ENCODE results near the gene ARHGEF28.

Gene ARHGEF28

GRCh38 chr5:73962801-73963425 is 336.9 kb downstream of the ARHGEF28 start:
- DNase-seq (ENCODE audit: low read depth): no peak

GRCh38 chr5:73964352-73964865 is 338.4 kb downstream of the ARHGEF28 start:
- DNase-seq (ENCODE audit: low read depth): no peak

GRCh38 chr5:73966451-73966850 is 340.5 kb downstream of the ARHGEF28 start:
- no peak for DNase-seq (ENCODE audit: low read depth)

DNA sequence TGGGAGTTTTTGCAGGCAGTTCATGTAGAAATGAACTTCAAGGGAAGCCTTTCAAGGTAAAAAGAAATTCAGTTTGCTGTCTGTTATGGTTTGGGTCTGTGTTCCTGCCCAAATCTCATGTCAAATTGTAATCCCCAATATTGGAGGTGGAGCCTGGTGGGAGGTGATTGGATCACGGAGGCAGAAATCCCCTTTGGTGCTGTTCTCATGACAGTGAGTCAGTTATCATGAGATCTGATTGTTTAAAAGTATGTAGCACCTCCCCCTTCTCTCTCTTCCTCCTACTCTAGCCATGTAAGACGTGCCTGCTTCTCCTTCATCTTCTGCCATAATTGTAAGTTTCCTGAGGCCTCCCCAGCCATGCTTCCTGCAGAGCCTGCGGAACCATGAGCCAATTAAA is 341.4 kb downstream of the ARHGEF28 start:
- no peak for DNase-seq (ENCODE audit: low read depth)

GRCh38 chr5:73968246-73968645 is 342.2 kb downstream of the ARHGEF28 start:
- no peak for DNase-seq (ENCODE audit: low read depth)

DNA sequence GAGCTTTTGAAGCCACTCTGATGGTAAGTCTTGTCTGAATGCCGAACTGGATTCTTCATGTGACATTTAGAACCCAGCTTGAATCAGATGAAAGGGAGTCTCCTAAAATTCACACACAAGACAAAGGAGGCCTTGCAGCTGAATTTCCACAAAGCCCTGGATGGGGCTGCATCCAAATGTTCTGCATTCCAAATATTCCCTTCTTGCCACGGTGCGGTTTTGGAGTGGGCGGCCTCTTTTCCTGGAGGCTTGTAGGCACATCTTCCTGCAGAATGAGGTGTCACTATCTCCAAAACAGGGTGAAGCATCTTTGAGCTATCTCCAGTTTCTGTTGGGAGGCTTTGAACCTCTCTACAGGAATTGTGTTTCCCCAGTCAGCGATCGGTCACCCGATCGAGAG is 342.7 kb downstream of the ARHGEF28 start:
- DNase-seq (ENCODE audit: low read depth): no peak

DNA sequence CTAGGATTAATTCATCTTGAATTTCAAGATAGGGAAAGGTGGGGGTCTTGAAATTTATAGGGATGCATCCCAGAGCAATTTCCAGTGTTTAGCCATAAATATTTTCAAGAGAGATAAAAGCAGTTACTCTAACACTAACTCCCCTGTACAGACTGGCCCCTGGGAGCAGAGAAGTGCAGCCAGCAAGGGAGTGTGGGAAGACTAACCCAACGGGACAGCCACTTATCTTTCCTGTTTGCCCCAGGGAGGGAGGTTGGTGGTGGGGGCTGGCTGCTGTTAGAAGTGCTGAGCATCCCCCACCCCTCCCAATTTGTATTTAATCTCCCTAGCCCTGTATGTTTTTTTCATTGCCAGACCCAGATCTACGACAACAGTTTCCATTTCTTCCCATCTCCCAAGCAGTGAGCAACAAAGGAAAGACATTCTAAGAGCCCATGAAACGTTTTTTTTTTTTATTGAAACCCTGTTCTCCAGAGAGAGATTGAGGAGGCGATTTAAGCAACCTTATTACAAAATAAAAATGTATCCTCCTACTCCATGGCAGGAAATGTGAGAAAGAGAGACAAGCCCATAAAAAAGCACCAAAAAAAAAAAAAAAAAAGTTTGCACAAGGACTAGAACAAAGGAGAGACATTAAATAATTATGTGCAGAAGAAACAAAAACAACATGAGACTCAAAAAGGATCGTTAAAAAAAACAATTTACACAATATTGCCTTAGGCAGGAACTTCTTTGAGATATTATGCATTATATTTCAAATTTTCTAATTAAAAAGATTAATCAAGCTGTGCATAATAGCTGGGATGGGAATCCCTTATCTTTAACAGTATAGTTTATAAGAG is 343.4 kb downstream of the ARHGEF28 start:
- DNase-seq (ENCODE audit: low read depth): no peak

DNA sequence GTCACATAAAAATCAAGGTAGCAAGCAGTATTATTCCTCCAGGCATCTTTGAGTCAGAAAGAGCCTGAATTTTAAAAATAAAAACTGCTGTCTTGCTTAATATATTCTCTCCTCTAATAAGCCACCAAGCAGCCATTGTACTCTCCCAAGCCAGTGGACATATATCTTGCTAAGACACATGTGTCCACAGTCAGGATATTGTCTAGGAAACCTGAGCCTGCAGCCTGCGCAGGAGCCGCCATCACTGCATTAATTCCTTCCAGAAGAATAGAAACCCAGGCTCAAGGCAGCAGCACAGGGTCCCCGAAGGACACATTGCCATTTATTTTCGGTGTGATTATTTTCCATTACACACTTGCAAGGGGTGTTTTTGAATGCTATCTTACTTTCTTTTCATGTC is 345.3 kb downstream of the ARHGEF28 start:
- no peak for DNase-seq (ENCODE audit: low read depth)

GRCh38 chr5:73973135-73973534 is 347.1 kb downstream of the ARHGEF28 start:
- DNase-seq (ENCODE audit: low read depth): no peak

GRCh38 chr5:73974871-73975360 is 348.9 kb downstream of the ARHGEF28 start:
- DNase-seq (ENCODE audit: low read depth): no peak

GRCh38 chr5:73975845-73976244 is 349.8 kb downstream of the ARHGEF28 start:
- no peak for DNase-seq (ENCODE audit: low read depth)

GRCh38 chr5:73977146-73977545 is 351.1 kb downstream of the ARHGEF28 start:
- DNase-seq (ENCODE audit: low read depth): no peak

GRCh38 chr5:73979321-73979720 is 353.3 kb downstream of the ARHGEF28 start:
- no peak for DNase-seq (ENCODE audit: low read depth)

- DNase-seq (ENCODE audit: low read depth): no peak
These were observed 355.7 kb downstream of the ARHGEF28 start for GRCh38 chr5:73981704-73982103.

DNA sequence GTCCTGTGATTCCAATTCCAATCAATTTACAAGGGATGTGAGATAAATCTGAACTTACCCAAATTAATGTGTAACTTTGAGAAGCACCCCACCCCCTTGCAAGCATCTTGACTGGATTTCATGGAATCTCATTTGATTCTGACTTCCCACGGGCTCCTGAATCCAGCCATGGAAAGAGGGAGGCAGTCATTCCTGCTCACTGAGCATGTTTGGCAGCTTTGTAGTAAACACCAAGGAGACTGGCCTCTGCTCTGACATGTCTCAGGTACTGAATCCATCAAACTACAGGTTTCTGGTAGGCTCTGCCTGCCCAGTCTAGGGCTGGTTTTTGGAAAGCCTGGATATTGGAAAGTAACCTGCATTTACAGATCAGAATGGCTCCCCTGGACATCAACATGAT is 357.6 kb downstream of the ARHGEF28 start:
- no peak for DNase-seq (ENCODE audit: low read depth)

DNA sequence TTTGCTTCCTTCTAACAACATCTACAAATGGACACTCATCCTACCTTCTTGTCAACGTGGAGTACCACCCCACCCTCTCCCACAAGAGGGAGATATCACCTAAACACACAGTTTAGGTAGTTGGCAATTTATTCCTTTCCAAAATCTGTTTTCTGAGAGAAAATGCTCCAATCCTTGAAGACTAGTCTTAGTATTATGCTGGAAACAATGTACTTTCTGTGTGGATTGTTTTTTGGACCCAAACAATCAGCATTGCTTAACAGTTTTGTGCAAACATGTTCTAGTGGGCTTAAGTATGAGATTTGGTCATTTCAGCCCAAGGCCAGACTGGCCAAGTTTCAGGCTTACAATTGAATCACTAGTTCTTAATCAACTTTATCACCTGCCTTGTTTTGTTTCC is 359.1 kb downstream of the ARHGEF28 start:
- no peak for DNase-seq (ENCODE audit: low read depth)

DNA sequence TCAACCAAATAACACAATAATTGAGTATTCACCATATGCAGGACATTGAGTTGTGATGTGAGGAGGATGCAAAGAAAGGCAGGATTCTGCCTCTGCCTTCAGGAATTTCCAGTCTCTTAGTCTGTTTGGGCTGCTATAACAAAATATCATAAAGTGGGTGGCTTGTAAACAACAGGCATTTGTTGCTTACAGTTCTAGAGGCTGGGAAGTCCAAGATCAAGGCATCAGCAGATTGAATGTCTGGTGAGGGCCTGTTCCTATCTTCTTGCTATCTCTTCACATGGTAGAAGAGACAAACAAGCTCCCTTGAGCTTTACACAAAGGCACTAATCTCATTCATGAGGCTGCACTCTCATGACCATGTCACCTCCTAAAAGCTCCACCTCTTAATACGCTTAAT is 360.7 kb downstream of the ARHGEF28 start:
- DNase-seq (ENCODE audit: low read depth): no peak

DNA sequence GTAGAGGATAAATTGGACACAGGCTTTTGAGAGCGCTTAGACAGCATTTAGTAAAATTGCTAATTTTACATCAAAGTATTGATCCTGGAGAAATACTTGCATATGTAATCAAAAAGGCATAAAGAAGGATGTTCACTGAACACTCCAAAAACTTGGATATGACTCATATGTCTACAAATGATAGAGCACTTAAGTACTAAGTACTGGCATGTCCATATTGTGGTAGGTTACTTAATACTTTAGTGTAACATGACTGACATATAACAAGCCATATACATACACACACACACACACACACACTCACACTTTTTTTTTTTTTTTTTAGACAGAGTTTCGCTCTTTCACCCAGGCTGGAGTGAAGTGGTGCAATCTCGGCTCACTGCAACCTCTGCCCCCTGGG is 361.9 kb downstream of the ARHGEF28 start:
- DNase-seq (ENCODE audit: low read depth): no peak

DNA sequence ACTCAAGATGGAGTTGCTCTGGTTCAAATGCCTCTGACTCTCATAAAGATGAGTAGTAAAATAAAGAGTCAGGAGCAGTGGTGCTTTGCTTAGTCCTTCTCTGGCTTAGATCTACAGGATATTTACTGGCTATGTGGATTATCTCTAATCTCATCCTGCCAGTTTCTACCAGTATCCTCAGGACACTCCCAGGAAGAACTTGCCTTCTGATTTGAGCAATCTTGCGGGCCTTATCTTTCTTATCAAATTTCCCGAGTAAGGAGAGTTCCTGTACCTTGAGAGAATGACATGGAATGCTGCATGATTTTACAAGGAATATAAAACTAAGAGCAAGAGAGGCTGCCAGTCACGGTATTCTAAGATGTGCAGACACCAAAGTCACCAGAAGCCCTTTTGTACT is 364.0 kb downstream of the ARHGEF28 start:
- DNase-seq (ENCODE audit: low read depth): no peak
